HCT116 (cell line): ENCODE data around the gene HHAT.

ENCODE experiments used
- CTCF ChIP-seq, 3 experiments: fragments of 200-600 bp in 1 of 3; sonication (generic) in 1 of 3; IDR thresholded peaks in 2 of 3; conservative IDR thresholded peaks in 1 of 3; 2 replicates each; pipeline ENCODE4 v1.5.1; 2012 to 2017; ENCODE audit warnings: low read depth in 2 of 3, low read length in 2 of 3, antibody characterized with exemption in 1 of 3, borderline replicate concordance in 1 of 3, control low read depth in 1 of 3, mild to moderate bottlenecking in 1 of 3, mixed read lengths in 1 of 3, mixed run types in 1 of 3, moderate library complexity in 1 of 3; ENCODE audit not compliant: insufficient read depth in 1 of 3
- POLR2A ChIP-seq: IDR thresholded peaks from 2 replicates; pipeline ENCODE4 v1.7.0; 2011; ENCODE audit warnings: borderline replicate concordance; ENCODE audit not compliant: insufficient read depth, insufficient read length; ENCODE audit errors: extremely low read depth
- YY1 ChIP-seq: IDR thresholded peaks from 2 replicates; pipeline ENCODE4 v1.6.1; 2011; ENCODE audit warnings: low read length, low read depth, moderate library complexity, mild to moderate bottlenecking; ENCODE audit not compliant: insufficient replicate concordance; ENCODE audit errors: extremely low read depth

- TF ChIP-seq CTCF (IDR thresholded peaks at IDR 0.05 in 2 of 3, conservative IDR thresholded peaks at IDR 0.05 in 1 of 3; ENCODE audit: borderline replicate concordance in 1 of 3, insufficient read depth in 1 of 3, low read depth in 2 of 3, low read length in 2 of 3) (no peak), YY1 (no peak), POLR2A (no peak)
These were observed 117.2 kb downstream of the HHAT start for GRCh38 chr1:210445931-210446330.
